NOMO-1 treated with dmso at 0.1 percent for 144 hours (cell line): ENCODE data around the gene APOBR.
A peak's percentile ranks its signal among the peaks of the same experiment; 100 is the strongest.
"Not testable (repeated sequence)": the region's sequence is repeated elsewhere in the genome, so short reads cannot be mapped to it uniquely, and the experiment has no call there.

Experiments used
- DNase-seq: peaks from one replicate; lab custom pipeline; 2025; ENCODE audit not compliant: unreplicated experiment; lab: John Stamatoyannopoulos, UW

The APOBR gene, protein sequence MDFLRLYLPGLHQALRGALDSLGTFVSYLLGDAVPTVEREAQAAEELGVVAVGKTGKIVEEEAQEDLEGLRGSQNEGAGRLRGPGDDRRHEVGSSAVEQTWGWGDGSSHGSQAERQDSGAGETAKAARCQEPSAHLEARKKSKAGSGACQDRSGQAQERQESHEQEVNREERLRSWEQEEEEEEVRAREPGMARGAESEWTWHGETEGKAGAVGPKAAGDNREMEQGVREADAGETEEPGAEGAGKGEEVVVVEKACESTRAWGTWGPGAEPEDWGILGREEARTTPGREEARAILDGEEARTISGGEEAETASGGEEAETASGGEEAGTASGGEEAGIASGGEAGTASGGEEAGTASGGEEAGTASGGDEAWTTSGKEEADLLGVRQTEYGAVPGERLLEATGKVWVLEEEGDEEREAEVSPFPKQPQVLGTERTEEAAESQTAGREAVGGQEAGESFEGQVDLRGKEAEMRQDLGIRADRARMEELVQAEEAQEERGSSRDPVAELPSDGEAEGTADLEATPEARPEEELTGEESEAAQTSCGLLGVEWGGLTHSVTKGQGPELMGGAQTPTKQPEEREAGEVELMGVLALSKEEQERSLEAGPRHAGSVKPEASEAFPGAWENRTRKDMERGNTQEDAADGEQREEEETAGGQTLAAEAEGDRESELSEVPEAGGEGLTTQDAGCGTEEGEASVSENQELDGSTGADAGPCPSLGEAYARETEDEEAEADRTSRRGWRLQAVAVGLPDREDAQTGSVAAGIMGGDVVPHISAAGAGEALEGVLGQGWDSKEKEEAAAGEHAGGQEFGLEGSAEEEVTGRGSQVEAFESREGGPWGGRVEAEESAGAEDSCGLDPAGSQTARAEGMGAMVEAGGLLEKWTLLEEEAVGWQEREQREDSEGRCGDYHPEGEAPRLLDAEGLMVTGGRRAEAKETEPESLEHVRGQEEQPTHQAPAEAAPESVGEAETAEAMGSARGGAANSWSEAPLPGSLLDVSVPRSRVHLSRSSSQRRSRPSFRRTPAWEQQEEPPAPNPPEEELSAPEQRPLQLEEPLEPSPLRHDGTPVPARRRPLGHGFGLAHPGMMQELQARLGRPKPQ

DNA sequence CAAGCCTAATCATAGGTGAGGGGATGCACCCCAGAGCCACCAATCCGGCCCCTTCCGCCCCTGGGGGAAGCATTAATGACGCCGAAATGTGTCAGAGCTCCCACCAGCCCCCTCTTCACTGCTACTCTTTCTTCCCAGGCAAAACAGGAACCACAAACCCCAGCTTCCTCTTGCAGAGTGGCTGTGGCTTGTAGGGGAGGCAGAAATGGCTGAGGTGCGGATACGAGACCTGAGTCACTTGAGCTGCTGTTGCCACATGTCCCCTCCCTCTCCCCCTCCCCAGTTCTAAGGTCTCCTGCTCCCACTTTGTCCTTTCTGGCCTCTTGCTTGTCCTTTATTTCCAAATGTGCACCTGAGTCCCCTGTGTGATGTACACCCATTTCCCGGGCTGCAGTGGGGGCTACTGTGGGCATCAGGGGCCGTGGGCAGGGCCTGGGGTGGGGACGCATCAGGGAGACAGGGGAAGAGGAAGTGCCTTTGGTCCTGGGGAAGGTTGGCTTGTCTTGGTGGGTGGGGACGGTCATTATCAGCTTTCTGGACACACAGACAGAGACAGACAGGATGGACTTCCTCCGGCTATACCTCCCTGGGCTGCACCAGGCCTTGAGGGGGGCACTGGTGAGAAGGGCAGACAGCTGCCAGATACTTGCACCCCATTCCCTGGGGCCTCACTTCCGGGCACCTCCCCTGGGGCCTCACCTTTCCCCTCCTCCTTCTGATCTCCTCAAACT is at the start of gene APOBR:
APOBR (plus strand) TSS at position 523 of the 731 bp plus-strand sequence; CDS start at position 562, 39 bp downstream.
- DNase-seq: peak; percentile 97

DNA sequence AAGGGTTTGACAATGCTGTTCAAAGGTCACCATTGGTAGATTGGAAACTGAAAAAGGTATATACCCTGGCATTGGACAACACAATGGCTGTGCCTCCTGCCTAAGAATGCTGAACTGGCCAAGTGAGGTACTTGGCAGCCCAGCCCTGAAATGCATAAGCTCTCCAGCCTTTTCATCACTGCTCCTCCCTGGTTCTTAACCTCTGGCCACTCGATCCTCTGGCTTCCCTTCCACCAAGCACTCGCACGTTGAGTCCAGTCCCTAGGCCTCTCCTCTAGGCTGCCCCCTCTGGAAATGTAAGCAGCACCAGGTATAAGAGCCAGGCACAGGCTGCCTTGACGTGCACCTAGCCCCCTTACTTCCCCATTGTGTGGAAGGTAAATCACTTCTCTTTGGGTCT is 48.1 kb upstream of the APOBR start:
- not testable (repeated sequence) for DNase-seq

DNA sequence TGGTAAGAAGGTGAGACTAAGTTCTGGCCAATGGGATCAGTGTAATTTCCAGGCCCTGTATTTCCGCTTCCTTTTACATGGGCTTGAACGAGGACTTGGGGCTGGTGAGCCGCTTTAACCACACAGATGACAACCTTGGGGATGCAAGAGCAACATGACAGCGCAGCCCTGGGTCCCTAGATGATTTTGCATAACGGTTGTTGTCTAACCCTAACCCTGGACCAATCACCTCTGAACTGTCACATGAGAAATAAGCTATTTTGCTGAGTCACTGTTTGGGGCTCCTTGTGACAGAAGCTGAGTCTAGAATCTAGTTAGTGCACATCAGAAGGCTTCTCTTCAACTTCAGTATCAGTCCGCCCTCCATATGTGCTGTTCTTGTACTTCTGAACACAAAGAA is 47.4 kb upstream of the APOBR start:
- DNase-seq: not testable (repeated sequence)

DNA sequence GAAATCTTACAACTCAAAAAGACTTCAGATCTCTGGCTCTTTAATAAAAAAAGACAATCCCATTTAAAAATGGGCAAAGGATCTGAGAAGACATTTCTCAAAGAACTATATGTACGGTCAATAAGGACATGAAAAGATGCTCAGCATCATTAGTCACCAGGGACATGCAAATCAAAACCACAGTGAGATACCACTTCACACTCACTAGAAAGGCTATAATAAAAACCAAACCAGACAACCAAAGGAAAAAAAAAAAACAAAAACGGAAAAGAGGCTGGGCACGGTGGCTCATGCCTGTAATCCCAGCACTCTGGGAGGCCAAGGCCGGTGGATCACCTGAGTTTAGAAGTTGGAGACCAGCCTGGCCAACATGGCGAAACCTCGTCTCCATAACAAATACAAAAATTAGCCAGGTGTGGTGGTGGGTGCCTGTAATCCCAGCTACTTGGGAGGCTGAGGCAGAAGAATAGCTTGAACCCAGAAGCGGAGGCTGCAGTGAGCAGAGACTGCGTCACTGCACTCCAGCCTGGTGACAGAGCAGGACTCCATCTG is 20.7 kb upstream of the APOBR start:
- DNase-seq: no peak

DNA sequence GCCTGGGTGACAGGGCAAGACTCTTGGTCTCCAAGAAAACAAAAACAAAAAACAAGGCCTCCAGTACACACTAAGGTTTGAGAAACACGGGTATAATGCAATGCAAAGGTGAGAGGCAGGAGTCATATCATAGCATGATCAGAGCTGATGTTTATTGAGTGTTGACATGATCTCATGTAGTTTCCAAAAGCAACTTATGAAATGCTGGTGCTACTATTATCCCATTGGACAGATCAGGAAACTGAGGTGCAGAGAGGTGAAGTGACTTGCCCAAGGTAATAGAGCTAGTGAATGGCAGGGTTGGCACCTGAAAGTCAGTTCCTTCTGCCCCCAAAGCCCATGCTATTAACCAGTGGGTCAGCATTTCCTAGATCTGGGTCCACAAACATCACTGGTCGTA is 19.2 kb upstream of the APOBR start:
- DNase-seq: no peak

DNA sequence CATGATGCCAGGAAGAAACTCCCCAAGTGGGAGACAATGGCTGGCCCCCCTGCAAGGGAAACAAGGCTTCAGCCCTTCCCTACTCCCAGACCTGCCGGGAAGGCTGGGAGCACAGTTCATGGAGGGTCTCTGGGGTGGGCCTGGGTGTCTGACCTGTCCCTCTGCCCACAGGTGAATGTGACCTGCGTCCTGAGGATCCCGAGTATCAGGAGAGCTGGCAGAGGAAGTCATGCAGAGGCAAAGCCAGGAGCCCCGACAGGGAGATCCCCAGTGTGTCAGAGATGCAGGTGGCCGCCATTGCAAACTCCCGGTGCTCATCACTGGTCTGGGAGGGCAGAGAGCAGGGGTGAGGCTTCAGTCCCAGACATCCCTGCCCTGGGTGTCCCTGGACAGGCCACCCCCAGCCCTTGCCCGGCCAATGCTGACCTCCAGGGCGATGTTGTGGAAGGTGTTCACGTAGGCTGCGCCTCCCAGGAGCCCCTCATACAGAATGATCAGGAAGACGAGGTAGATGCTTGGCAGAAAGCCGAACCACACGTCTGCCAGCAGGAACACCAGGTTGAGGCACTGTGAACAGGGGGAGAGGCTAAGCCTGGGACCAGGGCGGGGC is 17.0 kb upstream of the APOBR start:
- no peak for DNase-seq

DNA sequence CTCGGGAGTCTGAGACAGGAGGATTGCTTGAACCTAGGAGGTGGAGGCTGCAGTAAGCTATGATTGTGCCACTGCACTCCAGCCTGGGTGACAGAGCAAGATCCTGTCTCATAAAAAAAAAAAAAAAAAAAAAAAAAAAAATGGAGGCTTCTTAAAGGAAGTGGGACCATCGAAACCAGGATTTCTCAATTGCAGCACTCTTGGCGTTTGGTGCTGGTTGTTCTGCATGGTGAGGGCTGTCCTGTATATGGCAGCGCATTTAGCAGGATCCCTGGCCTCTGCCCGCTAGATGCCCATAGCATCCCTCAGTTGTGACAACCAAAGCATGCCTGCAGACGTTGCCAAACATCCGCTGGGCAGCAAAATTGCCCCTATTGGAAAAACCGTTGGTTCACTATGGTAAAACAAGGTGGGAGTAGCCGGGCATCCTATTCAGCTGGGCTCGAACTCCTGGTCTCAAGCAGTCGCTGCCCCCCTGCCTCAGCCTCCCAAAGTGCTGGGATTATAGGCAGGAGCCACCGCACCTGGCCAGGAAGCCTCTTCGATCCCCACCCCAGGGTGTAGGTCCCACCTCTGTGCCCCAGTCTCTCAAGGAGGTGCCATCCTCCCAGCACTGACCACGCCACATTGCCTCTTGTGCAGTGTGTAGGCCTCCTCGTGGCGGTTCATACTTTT is 15.8 kb upstream of the APOBR start:
- DNase-seq: peak; percentile 44

DNA sequence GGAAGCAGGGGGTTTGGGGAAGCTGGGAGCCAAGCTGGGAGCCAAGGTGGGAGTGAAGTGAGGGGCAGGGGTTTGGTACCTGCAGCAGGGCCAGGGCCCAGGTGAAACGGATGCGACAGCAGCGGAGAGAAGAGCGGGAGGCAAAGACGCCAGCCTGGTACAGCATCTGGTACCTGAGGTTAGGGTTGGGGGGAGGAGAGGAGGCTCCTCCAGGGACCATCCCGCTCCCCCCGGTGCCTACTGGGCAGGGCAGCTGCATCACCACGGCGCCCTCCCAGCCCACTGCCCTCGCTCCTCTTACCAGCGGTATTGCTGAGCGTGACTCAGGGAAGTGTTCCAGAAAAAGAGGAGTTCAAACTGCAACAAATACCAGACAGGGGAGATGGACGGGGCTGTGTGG is 12.4 kb upstream of the APOBR start:
- DNase-seq: no peak

DNA sequence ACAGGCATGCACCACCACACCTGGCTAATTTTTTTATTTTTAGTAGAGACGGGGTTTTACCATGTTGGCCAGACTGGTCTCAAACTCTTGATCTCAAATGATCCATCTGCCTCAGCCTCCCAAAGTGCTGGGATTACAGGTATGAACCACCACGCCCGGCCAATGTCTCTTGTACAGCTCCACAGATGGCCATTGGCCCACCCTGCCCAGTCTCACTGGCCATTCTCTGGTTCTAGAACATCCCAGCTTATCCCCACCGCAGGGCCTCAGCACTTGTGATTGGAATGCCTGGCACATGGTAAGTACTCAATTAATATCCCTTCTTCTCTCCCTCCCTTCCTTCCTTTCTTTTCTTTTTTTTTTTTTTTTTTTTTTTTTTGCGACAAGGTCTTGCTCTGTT is 11.1 kb upstream of the APOBR start:
- not testable (repeated sequence) for DNase-seq

DNA sequence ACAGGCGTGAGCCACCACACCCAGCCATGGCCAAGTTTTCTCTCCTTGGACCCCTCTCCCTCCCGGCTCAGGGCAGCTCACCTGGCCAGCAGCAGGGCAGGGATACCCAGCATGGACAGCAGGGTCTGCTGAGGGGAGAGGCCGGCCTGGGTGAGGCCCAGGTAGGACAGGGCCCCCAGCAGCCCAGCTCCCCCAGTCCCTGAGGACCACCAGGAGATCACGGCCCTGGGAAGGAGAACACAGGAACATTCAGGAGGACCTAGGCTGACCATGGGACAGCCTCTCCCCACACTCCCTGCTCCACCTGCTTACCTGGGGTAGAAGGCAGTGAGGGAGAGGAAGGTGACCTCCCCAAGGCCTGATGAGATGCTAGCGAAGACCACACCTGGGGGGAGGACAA is 8.2 kb upstream of the APOBR start:
- DNase-seq: no peak

DNA sequence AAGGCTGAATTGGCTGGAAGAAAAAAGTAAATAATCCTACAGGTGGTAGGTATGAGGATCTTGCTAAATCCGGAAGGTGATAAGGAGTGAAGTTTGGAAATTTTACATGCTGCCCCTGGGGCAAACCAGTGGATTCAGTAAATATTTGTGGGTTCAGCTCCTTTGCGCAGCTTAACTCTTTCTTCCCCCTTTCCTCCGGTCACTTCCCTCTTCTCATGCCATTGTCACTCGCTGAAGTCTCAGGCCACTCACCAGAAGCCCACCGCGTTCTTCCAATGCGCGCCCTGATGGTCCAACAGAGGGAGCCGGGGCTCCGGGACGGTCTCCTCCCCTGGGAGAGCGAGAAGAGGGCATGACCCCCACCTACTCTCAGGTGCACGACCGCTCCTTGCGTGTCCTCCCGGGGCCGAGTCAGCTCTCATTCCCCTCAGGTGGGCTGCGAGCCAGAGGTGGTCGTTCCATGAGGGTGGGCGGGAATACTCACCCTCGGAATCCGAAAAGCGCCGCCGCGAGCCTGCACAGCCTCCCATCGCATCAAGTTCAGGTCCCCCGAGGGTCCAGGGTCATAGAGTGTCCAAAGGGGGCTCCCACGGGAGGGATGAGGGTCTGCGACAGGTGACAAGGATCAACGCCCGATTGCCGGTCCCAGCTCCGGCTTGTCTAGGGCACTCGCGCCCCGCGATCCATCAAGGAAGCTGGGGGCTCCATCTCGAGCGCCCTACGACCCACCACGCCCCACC is 3.0 kb upstream of the APOBR start:
- peak; percentile 70 for DNase-seq

DNA sequence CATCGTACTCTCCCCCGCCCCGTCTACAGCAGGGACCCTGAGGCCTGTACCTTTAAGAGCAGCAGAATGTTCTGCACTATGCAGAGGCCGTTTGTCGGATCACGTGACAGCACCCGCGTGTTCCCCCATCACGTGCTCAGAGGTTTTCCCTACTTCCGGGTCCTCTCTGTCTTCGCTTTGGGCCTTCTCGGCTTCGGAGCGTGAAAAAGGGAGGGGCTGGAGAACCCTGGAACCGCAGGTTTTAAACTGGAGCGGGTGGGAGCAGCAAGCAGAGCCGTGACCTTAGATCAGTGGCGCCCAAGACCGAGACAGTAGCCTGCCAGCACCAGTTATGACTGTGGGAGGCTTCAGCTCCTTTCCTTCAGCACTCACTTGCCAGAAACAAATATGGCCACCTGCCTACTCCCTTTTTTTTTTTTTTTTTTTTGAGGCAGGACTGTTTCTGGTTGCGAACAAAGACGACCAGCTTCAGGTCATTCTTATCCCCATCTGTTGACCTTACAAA is 2.4 kb upstream of the APOBR start, which contains the start of gene CLN3:
CLN3 (minus strand) TSS at position 105 of the 505 bp plus-strand sequence. CDS start 315 bp downstream, outside the sequence.
- peak; percentile 91 for DNase-seq

DNA sequence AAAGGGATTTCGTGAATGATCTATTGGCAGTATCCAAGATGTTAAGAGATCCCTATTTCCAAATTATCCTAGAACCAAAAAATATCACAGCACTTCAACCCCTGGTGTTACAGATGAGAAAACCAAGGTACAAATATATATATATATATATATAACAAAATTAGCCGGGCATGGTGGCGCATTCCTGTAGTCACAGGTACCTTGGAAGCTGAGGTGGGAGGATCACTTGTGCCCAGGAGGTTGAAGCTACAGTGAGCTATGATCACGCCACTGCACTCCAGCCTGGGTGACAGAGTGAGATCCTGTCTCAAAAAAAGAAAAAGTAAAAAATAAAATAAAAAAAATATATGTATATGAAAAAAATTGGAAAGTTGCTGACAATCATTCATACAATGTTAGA is 1.9 kb upstream of the APOBR start:
- DNase-seq: no peak

DNA sequence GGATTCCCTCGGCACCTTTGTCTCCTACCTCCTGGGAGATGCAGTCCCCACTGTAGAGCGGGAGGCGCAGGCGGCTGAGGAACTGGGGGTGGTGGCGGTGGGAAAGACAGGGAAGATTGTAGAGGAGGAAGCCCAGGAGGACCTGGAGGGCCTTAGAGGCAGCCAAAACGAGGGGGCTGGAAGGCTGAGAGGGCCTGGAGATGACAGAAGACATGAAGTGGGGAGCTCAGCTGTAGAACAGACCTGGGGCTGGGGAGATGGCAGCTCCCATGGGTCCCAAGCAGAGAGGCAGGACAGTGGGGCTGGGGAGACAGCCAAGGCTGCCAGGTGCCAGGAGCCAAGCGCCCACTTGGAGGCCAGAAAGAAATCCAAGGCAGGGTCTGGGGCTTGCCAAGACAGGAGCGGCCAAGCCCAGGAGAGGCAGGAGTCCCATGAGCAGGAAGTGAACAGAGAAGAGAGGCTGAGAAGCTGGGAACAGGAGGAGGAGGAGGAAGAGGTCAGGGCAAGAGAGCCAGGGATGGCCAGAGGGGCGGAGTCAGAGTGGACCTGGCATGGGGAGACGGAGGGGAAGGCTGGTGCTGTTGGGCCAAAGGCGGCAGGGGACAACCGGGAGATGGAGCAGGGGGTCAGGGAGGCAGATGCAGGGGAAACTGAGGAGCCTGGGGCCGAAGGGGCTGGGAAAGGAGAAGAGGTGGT is 803 bp downstream of the APOBR start:
- no peak for DNase-seq

DNA sequence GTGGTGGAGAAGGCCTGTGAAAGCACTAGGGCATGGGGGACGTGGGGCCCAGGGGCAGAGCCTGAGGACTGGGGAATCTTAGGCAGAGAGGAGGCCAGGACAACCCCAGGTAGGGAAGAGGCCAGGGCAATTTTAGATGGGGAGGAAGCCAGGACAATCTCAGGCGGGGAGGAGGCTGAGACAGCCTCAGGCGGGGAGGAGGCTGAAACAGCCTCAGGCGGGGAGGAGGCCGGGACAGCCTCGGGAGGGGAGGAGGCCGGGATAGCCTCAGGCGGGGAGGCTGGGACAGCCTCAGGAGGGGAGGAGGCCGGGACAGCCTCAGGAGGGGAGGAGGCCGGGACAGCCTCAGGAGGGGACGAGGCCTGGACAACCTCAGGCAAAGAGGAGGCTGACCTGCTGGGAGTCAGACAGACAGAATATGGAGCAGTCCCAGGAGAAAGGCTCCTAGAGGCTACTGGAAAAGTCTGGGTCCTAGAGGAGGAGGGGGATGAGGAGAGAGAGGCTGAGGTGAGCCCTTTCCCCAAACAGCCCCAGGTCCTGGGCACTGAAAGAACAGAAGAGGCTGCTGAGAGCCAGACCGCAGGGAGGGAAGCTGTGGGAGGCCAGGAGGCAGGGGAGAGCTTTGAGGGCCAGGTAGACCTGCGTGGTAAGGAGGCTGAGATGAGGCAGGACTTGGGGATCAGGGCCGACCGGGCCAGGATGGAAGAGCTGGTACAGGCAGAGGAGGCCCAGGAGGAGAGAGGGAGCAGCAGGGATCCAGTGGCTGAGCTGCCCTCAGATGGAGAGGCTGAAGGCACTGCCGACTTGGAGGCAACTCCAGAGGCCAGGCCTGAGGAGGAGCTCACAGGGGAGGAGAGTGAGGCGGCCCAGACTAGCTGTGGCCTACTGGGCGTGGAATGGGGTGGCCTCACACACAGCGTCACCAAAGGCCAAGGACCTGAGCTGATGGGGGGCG is 1.6 kb downstream of the APOBR start:
- no peak for DNase-seq

DNA sequence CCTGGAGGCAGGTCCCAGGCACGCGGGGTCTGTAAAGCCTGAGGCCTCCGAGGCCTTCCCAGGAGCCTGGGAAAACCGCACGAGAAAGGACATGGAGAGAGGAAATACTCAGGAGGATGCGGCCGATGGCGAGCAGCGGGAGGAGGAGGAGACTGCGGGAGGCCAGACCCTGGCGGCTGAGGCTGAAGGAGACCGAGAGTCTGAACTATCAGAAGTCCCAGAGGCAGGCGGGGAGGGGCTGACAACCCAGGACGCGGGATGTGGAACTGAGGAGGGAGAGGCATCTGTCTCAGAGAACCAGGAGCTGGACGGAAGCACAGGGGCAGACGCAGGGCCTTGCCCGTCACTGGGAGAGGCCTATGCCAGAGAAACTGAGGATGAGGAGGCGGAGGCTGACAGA is 2.4 kb downstream of the APOBR start:
- DNase-seq: no peak

DNA sequence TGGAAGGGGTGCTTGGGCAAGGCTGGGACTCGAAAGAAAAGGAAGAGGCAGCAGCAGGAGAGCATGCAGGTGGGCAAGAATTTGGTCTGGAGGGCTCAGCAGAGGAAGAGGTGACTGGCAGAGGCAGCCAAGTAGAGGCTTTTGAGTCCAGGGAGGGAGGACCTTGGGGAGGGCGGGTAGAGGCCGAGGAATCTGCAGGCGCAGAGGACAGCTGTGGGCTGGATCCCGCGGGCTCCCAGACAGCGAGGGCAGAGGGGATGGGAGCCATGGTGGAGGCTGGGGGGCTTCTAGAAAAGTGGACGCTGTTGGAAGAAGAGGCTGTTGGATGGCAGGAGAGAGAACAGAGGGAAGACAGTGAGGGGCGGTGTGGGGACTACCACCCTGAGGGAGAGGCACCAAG is 2.9 kb downstream of the APOBR start:
- no peak for DNase-seq
